Uterus (tissue), 2 donors: Measurements from ENCODE around the gene CCDC40.

Experiments used
- POLR2A ChIP-seq, 2 donors: fragments of 450-650 bp; IDR thresholded peaks; one replicate each; pipeline ENCODE4 v1.6.1; 2016; ENCODE audit warnings: antibody characterized with exemption in 2 of 2, mild to moderate bottlenecking in 1 of 2, moderate library complexity in 1 of 2
- TF ChIP-seq, protein P1 (sequence below), 4 experiments: fragments of 200-600 bp in 2 of 4; fragments of 450-650 bp in 2 of 4; sonication (generic) in 2 of 4; IDR thresholded peaks; one replicate each; pipeline ENCODE4 v1.5.1; 2016 to 2019; ENCODE audit warnings: antibody characterized with exemption in 4 of 4, mild to moderate bottlenecking in 2 of 4, moderate library complexity in 1 of 4

DNA sequence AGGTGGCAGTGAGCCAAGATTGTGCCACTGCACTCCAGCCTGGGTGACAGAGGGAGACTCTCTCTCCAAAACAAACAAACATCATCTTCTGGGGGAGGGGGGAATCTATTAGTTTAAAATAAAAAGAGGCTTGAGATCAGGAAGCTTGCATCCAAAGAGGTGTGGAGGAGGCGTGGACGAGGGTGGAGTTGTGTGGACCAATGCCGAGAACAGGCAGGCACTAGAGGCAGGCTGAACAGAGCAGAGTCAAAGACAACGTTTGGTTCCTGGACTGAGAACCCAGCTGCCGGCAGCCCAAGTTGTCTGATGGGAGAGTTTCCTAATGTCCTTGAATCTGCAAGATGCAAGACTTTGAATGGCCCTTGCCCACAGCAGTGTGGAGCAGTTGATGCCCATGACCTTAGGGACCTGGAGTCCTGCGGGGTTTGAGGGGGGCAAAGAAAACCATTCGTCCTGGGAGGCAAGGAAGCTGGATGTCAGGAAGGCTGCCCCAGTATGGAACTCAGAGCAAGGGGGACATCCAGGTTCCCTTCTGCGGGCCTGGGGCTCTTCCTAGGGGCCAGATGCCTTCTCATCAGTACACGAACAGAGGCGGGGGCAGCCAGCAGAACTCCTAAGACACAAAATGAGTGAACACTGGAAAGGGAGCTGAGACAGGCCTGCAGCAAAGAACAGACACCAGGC, 9.9 kb upstream of the CCDC40 start:
- TF ChIP-seq, protein P1, sequence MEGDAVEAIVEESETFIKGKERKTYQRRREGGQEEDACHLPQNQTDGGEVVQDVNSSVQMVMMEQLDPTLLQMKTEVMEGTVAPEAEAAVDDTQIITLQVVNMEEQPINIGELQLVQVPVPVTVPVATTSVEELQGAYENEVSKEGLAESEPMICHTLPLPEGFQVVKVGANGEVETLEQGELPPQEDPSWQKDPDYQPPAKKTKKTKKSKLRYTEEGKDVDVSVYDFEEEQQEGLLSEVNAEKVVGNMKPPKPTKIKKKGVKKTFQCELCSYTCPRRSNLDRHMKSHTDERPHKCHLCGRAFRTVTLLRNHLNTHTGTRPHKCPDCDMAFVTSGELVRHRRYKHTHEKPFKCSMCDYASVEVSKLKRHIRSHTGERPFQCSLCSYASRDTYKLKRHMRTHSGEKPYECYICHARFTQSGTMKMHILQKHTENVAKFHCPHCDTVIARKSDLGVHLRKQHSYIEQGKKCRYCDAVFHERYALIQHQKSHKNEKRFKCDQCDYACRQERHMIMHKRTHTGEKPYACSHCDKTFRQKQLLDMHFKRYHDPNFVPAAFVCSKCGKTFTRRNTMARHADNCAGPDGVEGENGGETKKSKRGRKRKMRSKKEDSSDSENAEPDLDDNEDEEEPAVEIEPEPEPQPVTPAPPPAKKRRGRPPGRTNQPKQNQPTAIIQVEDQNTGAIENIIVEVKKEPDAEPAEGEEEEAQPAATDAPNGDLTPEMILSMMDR (IDR thresholded peaks at IDR 0.05), result no peak
- TF ChIP-seq POLR2A (IDR thresholded peaks at IDR 0.05), result no peak
